ENCODE measurements around the gene SLC25A36.
"Not testable (repeated sequence)": the region's sequence is repeated elsewhere in the genome, so short reads cannot be mapped to it uniquely, and the experiment has no call there.

The SLC25A36 gene

DNA sequence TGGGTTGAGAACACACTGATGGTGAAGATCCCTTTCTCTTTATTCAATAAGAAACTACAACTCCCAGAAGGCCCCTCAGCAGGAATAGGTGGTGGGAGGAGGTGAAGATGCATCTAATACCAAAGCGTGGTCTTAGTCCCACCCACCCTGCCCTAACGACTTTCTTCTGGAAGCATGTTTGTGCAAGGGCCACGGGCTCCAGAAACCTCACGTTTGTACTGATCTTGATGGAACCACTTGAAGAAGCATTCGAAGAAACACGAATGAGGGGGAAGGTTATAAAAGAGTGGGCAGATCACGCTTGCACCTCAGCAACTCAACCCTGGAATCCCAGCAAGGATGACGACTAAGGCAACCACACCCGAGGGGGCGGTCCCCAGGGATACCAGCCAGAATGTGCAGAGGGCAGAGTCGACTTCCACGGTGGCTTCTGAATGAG, 10.6 kb upstream of the SLC25A36 start:
- TF ChIP-seq, protein P1, sequence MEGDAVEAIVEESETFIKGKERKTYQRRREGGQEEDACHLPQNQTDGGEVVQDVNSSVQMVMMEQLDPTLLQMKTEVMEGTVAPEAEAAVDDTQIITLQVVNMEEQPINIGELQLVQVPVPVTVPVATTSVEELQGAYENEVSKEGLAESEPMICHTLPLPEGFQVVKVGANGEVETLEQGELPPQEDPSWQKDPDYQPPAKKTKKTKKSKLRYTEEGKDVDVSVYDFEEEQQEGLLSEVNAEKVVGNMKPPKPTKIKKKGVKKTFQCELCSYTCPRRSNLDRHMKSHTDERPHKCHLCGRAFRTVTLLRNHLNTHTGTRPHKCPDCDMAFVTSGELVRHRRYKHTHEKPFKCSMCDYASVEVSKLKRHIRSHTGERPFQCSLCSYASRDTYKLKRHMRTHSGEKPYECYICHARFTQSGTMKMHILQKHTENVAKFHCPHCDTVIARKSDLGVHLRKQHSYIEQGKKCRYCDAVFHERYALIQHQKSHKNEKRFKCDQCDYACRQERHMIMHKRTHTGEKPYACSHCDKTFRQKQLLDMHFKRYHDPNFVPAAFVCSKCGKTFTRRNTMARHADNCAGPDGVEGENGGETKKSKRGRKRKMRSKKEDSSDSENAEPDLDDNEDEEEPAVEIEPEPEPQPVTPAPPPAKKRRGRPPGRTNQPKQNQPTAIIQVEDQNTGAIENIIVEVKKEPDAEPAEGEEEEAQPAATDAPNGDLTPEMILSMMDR (IDR thresholded peaks at IDR 0.05; ENCODE audit: insufficient read depth, missing control alignments), result no peak
- DNase-seq (ENCODE audit: insufficient read length, low spot score), result no peak
- FAIRE-seq, result no peak

DNA sequence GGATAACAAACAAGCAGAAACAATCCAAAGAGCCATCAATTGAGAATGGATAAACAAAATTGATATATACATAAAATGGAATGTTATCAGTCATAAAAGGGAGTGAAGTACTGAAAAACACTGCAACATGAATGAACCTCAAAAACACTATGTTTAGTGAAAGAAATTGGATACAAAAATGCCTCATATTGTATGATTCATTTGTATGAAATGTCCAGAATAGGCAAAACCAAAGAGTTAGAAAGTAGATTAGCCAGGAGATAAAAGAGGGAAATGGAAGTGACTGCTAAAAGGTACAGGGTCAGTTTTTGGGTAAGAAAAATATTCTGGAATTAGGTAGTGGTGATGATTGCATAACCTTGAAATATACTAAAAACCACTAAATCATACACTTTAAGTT, 9.8 kb upstream of the SLC25A36 start:
- FAIRE-seq, result no peak
- no peak for DNase-seq (ENCODE audit: insufficient read length, low spot score)
- TF ChIP-seq, protein P1 (IDR thresholded peaks at IDR 0.05; ENCODE audit: insufficient read depth, missing control alignments), result no peak

DNA sequence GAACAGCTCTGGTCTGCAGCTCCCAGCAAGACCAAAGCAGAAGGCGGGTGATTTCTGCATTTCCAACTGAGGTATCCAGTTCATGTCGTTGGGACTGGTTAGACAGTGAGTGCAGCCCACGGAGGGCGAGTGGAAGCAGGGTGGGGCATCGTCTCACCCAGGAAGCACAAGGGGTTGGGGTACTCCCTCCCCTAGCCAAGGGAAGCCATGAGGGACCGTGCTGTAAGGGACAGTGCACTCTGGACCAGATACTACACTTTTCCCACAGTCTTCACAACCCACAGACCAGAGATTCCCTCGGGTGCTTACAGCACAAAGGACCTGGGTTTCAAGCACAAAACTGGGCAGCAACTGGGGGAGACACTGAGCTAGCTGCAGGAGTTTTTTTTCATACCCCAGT, 8.5 kb upstream of the SLC25A36 start:
- FAIRE-seq, result no peak
- DNase-seq (ENCODE audit: insufficient read length, low spot score), result no peak
- TF ChIP-seq, protein P1 (IDR thresholded peaks at IDR 0.05; ENCODE audit: insufficient read depth, missing control alignments), result no peak

DNA sequence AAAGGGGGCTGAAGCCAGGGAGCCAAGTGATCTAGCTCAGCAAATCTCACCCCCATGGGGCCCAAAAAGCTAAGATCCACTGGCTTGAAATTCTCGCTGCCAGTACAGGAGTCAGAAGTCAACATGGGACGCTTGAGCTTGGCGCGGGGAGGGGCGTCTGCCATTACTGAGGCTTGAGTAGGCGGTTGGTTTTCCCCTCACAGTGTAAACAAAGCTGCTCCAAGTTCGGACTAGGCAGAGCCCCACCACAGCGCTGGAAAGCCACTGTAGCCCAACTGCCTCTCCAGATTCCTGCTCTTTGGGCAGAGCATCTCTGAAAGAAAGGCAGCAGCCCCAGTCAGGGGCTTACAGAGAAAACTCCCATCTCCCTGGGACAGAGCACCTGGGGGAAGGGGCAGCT, 8.1 kb upstream of the SLC25A36 start:
- DNase-seq (ENCODE audit: insufficient read length, low spot score) (no peak), FAIRE-seq (no peak)
- TF ChIP-seq, protein P1 (IDR thresholded peaks at IDR 0.05; ENCODE audit: insufficient read depth, missing control alignments), result no peak

DNA sequence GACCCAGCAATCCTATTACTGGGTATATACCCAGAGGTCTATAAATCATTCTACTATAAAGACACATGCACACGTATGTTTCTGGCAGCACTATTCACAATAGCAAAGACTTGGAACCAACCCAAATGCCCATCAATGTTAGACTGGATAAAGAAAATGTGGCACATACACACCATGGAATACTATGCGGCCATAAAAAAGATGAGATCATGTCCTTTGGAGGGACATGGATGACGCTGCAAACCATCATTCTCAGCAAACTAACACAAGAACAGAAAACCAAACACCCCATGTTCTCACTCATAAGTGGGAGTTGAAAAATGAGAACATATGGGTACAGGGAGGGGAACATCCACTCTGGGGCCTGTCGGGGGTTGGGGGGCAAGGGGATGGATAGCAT, 2.3 kb upstream of the SLC25A36 start:
- not testable (repeated sequence) for FAIRE-seq; DNase-seq (ENCODE audit: insufficient read length, low spot score)

DNA sequence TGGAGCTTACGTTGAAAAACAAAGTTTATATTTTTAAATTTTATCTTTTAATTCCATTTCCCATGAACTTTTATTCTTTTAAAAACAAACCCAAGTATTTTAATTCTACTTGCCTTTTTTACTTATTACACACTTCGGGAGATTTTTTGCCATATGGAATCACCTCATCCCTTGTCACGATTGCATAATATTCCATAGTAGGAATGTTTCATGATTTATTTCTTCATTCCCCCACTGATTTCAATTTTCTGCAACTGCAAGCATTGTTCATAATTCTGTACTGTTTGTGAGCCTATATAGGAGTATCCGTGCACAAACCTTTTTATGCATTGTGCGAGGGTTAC, 574 bp upstream of the SLC25A36 start:
- FAIRE-seq (no peak), DNase-seq (ENCODE audit: insufficient read length, low spot score) (no peak)
- TF ChIP-seq, protein P1 (IDR thresholded peaks at IDR 0.05; ENCODE audit: insufficient read depth, missing control alignments), result no peak

DNA sequence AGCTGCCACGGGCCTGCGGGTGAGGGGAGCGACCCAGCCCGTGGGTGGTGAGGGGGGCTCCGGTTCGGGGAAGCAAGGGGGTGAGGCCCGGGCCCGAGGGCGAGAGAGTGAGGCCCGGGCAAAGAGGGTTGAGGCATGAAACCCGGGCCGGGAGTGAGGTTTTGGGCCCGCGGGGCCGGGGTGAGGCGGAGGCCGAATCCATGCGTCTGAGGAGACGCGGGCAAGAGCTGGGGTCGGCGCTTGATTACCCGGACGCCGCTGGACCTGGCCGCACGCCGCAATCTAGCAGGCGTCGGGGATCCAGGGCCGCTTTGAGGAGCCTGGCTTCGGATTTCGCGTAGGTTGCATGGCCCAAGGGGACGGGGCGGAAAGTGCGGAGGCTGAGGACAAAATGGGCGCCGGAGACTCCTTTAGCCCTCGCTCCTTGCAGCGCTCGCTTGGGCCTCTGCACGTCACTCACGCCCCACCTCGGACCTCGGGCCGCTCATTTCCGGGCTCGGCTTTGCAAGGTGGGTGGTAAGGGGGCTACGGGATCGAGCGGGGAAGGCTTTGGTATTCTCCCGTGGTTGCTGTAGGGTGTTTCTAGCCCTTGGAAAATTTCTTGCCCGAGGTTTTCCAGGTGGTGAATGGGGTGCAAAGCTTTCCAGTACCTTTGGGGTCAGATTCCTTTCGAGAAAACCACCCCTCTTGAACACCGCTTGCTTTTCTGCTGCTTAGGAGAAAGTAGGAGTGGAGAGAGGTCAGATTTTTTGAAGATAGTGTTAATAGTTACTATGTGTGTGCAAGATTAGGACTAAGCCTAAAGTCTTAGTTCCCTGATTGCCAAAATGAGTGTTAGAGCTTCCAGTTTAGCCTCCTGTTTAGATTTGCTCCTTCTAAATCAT, 827 bp downstream of the SLC25A36 start:
- TF ChIP-seq, protein P1 (IDR thresholded peaks at IDR 0.05; ENCODE audit: insufficient read depth, missing control alignments), result no peak
- FAIRE-seq (no peak), DNase-seq (ENCODE audit: insufficient read length, low spot score) (no peak)
